HCT116 (cell line): Measurements from ENCODE around the gene SEMA6A. TPM values are rescaled to one million over a fixed set of nuclear protein-coding genes. Genes with fewer than 3 reads are reported as not detected.

Experiments
- ATAC-seq: fragments of 200-7000 bp; cut with Tn5 transposase; 2 replicates; pipeline ENCODE4 v1.9.1; 2020; ENCODE audit warnings: mild to moderate bottlenecking, moderate library complexity
- BruUV-seq: library from RNA; stranded (reverse); fragments of 400-500 nt; replicated peaks from 2 replicates; lab custom pipeline; 2021; lab: Mats Ljungman, UMichigan
- CTCF ChIA-PET: fragments of 300-600 bp; sonication (Branson Sonifier 250); formaldehyde crosslinking; loops from one replicate; lab custom pipeline; 2021; ENCODE audit warnings: antibody characterized with exemption; lab: Charles Lee
- POLR2A ChIA-PET: fragments of 300-600, 350-600 bp; sonication (Branson Sonifier 250); formaldehyde crosslinking; loops from one replicate; lab custom pipeline; 2021; ENCODE audit warnings: antibody characterized with exemption; lab: Charles Lee
- RAD21 ChIA-PET, 2 experiments: fragments of 300-600 bp; sonication (Branson Sonifier 250); formaldehyde crosslinking; loops; one replicate each; lab custom pipeline; 2023; ENCODE audit warnings: low total read pairs in 2 of 2; ENCODE audit not compliant: uncharacterized antibody in 2 of 2, unreplicated experiment in 2 of 2, low non-redundant PET in 1 of 2; lab: Charles Lee
- DNase-seq: peaks from one replicate; pipeline ENCODE4 v3.0.0-alpha.2; 2010; ENCODE audit warnings: low read depth, low spot score
- H2AFZ ChIP-seq: fragments of 200-600 bp; shearing (Covaris generic), sonication (generic); 2 replicates; pipeline ENCODE4 v1.6.1; 2017; ENCODE audit warnings: low read depth, mixed run types, mixed read lengths, antibody characterized with exemption, low read length; ENCODE audit not compliant: poor library complexity, severe bottlenecking
- H3K27ac ChIP-seq: 2 replicates; pipeline ENCODE4 v1.5.1; 2012; ENCODE audit warnings: low read depth, low read length
- H3K27me3 ChIP-seq: fragments of 200-600 bp; sonication (generic); 2 replicates; pipeline ENCODE4 v1.6.1; 2016; ENCODE audit warnings: mixed run types, low read length, mixed read lengths; ENCODE audit not compliant: insufficient read depth
- H3K36me3 ChIP-seq, 2 experiments: fragments of 200-500 bp in 1 of 2; fragments of 200-600 bp in 1 of 2; sonication (Bioruptor generic) in 1 of 2; sonication (generic) in 1 of 2; 2 replicates each; pipeline versions ENCODE4 v1.5.1 to v1.6.1; 2014 to 2016; ENCODE audit warnings: low read length in 2 of 2, inconsistent platforms in 1 of 2, mixed read lengths in 1 of 2, mixed run types in 1 of 2; ENCODE audit not compliant: insufficient read depth in 2 of 2, control insufficient read depth in 1 of 2
- H3K4me1 ChIP-seq, 2 experiments: fragments of 200-600 bp in 1 of 2; sonication (generic) in 1 of 2; 2 replicates each; pipeline versions ENCODE4 v1.5.1 to v1.6.1; 2012 to 2017; ENCODE audit warnings: low read length in 2 of 2, inconsistent platforms in 1 of 2, mild to moderate bottlenecking in 1 of 2, mixed read lengths in 1 of 2, mixed run types in 1 of 2, moderate library complexity in 1 of 2; ENCODE audit not compliant: insufficient read depth in 2 of 2, control insufficient read depth in 1 of 2
- H3K4me2 ChIP-seq: fragments of 200-600 bp; sonication (generic); 2 replicates; pipeline ENCODE4 v1.6.1; 2017; ENCODE audit warnings: mixed run types, low read length, mixed read lengths
- H3K4me3 ChIP-seq, 2 experiments: fragments of 200-600 bp in 1 of 2; sonication (generic) in 1 of 2; replicated peaks in 1 of 2; 2 replicates each; pipeline ENCODE4 v1.5.1; 2011 to 2016; ENCODE audit warnings: low read length in 2 of 2, control low read depth in 1 of 2, low read depth in 1 of 2, mild to moderate bottlenecking in 1 of 2, mixed read lengths in 1 of 2, mixed run types in 1 of 2
- H3K79me2 ChIP-seq: fragments of 200-600 bp; sonication (generic); 2 replicates; pipeline ENCODE4 v1.6.1; 2017; ENCODE audit warnings: mild to moderate bottlenecking, mixed run types, low read length, moderate library complexity, mixed read lengths; ENCODE audit not compliant: insufficient read depth
- H3K9ac ChIP-seq: fragments of 200-600 bp; sonication (generic); 2 replicates; pipeline ENCODE4 v1.6.1; 2016; ENCODE audit warnings: low read length, mixed read lengths
- H3K9me2 ChIP-seq: fragments of 200-600 bp; sonication (generic), shearing (Covaris generic); 2 replicates; pipeline ENCODE4 v1.6.1; 2017; ENCODE audit warnings: mixed run types, mild to moderate bottlenecking, moderate library complexity; ENCODE audit not compliant: insufficient read depth
- H3K9me3 ChIP-seq, 2 experiments: fragments of 200-500 bp in 1 of 2; fragments of 200-600 bp in 1 of 2; sonication (Bioruptor generic) in 1 of 2; sonication (generic) in 1 of 2; 2 replicates each; pipeline ENCODE4 v1.6.1; 2014 to 2017; ENCODE audit warnings: low read length in 2 of 2, mixed read lengths in 2 of 2, inconsistent platforms in 1 of 2, low read depth in 1 of 2, mild to moderate bottlenecking in 1 of 2, mixed run types in 1 of 2, moderate library complexity in 1 of 2; ENCODE audit not compliant: control insufficient read depth in 1 of 2, insufficient read depth in 1 of 2
- H4K20me1 ChIP-seq: fragments of 200-600 bp; sonication (generic), shearing (Covaris generic); 2 replicates; pipeline ENCODE4 v1.6.1; 2017; ENCODE audit warnings: mixed run types, mild to moderate bottlenecking, moderate library complexity; ENCODE audit not compliant: insufficient read depth
- EGR1 ChIP-seq: IDR thresholded peaks from 2 replicates; pipeline ENCODE4 v1.6.1; 2012; ENCODE audit warnings: low read depth
- ELF1 ChIP-seq: IDR thresholded peaks from 2 replicates; pipeline ENCODE4 v1.6.1; 2012; ENCODE audit warnings: low read depth, borderline replicate concordance
- EZH2 ChIP-seq: fragments of 200-600 bp; sonication (generic); IDR thresholded peaks from 2 replicates; pipeline ENCODE4 v1.6.1; 2017; ENCODE audit warnings: antibody characterized with exemption, mixed run types
- EZH2phosphoT487 ChIP-seq: fragments of 200-600 bp; IDR thresholded peaks from 2 replicates; pipeline ENCODE4 v1.6.1; 2018; ENCODE audit warnings: antibody characterized with exemption, borderline replicate concordance
- FOSL1 ChIP-seq: IDR thresholded peaks from 2 replicates; pipeline ENCODE4 v1.6.1; 2012; ENCODE audit warnings: low read depth
- POLR2A ChIP-seq: IDR thresholded peaks from 2 replicates; pipeline ENCODE4 v1.7.0; 2011; ENCODE audit warnings: borderline replicate concordance; ENCODE audit not compliant: insufficient read depth, insufficient read length; ENCODE audit errors: extremely low read depth
- SIN3A ChIP-seq: IDR thresholded peaks from 2 replicates; pipeline ENCODE4 v1.6.1; 2012; ENCODE audit warnings: low read depth
- SP1 ChIP-seq: IDR thresholded peaks from 2 replicates; pipeline ENCODE4 v1.6.1; 2012; ENCODE audit warnings: low read depth
- SRF ChIP-seq: IDR thresholded peaks from 2 replicates; pipeline ENCODE4 v1.6.1; 2012; ENCODE audit warnings: low read depth
- TCF7L2 ChIP-seq: IDR thresholded peaks from 2 replicates; pipeline ENCODE4 v1.7.0; 2011; ENCODE audit warnings: borderline replicate concordance, inconsistent platforms; ENCODE audit not compliant: insufficient read depth, insufficient read length; ENCODE audit errors: extremely low read depth
- ZNF274 ChIP-seq: fragments of 200-500 bp; sonication (Bioruptor generic); IDR thresholded peaks from 2 replicates; pipeline ENCODE4 v1.6.1; 2014; ENCODE audit warnings: mild to moderate bottlenecking, low read depth, low read length, inconsistent platforms
- intact Hi-C: fragments of 100-400 bp; cut with micrococcal nuclease; formaldehyde crosslinking; loops from 2 replicates; pipeline ENCODE4 v1.10.0; 2022
- total RNA-seq: library from RNA; stranded (reverse); gene quantifications from one replicate; pipeline ENCODE4 v1.2.1, GENCODE V29; 2021; ENCODE audit not compliant: unreplicated experiment
- TF ChIP-seq, protein P1 (sequence below): IDR thresholded peaks from 2 replicates; pipeline ENCODE4 v1.6.1; 2012
- TF ChIP-seq, protein P2 (sequence below): IDR thresholded peaks from 2 replicates; pipeline ENCODE4 v1.6.1; 2011; ENCODE audit warnings: mild to moderate bottlenecking, low read length, moderate library complexity; ENCODE audit not compliant: insufficient replicate concordance; ENCODE audit errors: extremely low read depth
- TF ChIP-seq, protein P3 (sequence below): IDR thresholded peaks from 2 replicates; pipeline ENCODE4 v1.6.1; 2012; ENCODE audit warnings: low read depth

Gene SEMA6A
- total RNA-seq, 1 experiment from 2014 or later, result 6.7 TPM

DNA sequence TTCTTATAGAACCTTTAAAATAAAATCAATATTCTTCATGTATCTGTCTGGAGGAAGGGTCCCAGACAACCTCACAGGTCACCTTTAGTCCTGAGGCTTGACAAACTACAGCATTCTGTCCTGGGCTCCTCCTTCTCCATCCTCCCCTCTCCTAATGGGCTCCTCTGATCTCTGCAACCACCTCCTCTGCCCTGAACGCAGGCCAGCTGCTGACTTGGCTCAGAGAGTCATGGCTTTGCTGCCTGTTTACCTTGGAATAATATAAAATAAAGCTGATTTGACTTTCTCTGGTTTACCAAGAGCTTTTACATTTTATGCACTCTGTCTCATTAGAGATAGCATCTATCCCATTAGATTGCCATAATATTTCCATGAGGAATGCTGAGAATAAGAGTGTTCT lies 159.4 kb downstream of the SEMA6A start:
- Histone ChIP-seq H3K4me2 (no peak overlapping the region), H3K36me3 (no peaks in the 10 kb centered on the region; a peak in 1 of 4 replicates), H3K9me3 (no peaks in the 10 kb centered on the region), H4K20me1 (no peaks in the 10 kb centered on the region), H2AFZ (no peak overlapping the region), H3K4me3 (no peak overlapping the region), H3K9ac (no peak overlapping the region), H3K9me2 (no peaks in the 10 kb centered on the region), H3K27me3 (no peaks in the 10 kb centered on the region), H3K27ac (no peak overlapping the region), H3K79me2 (no peaks in the 10 kb centered on the region), H3K4me1 (no peaks in the 10 kb centered on the region)
- ChIA-PET POLR2A (no interaction called here), RAD21 (no interaction called here), CTCF (no interaction called here)
- BruUV-seq, result no TSS peak
- ATAC-seq (no peak), DNase-seq (no peak)
- TF ChIP-seq SRF, result no peak
- intact Hi-C loops, result no loop called here

DNA sequence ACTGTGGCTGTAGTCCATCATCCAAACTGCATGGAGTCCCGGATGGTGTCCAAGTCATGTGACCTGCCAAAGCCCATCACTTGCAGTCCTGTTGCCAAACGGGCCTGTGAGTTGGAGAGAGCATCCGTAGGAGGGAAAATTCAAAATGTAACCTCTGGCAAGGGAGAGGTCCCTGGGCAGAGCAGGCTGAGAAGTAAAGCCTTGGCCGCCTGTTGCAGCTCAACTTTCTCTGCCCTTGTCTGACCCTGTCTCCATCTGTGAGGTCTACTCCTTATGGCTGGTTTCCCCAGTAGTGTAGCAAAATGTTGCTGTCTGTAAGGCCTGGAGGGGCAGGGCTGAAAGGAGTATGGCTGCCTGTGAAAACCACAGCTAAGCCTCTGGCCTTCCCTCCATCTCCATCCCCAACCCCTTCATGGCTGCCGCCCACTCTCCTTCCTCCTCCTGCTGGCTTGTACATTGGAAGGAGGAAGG lies 163.5 kb downstream of the SEMA6A start:
- ChIA-PET CTCF (no interaction called here), POLR2A (no interaction called here)
- H3K9me3 ChIP-seq, result no peaks in the 10 kb centered on the region

More for the DNA sequence above, 163.5 kb downstream of the SEMA6A start:
- H3K9ac ChIP-seq, result no peak overlapping the region
- H3K4me2 ChIP-seq, result no peak overlapping the region
- H3K36me3 ChIP-seq, result no peaks in the 10 kb centered on the region; a peak in 1 of 4 replicates
- H4K20me1 ChIP-seq, result no peaks in the 10 kb centered on the region
- TF ChIP-seq EZH2phosphoT487, result no peak
- TF ChIP-seq SP1, result no peak
- no peak for TF ChIP-seq TCF7L2
- TF ChIP-seq FOSL1, result no peak
- no peak for TF ChIP-seq POLR2A
- TF ChIP-seq EZH2, result no peak
- TF ChIP-seq, protein P1, sequence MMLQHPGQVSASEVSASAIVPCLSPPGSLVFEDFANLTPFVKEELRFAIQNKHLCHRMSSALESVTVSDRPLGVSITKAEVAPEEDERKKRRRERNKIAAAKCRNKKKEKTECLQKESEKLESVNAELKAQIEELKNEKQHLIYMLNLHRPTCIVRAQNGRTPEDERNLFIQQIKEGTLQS, result no peak
- TF ChIP-seq, protein P2, sequence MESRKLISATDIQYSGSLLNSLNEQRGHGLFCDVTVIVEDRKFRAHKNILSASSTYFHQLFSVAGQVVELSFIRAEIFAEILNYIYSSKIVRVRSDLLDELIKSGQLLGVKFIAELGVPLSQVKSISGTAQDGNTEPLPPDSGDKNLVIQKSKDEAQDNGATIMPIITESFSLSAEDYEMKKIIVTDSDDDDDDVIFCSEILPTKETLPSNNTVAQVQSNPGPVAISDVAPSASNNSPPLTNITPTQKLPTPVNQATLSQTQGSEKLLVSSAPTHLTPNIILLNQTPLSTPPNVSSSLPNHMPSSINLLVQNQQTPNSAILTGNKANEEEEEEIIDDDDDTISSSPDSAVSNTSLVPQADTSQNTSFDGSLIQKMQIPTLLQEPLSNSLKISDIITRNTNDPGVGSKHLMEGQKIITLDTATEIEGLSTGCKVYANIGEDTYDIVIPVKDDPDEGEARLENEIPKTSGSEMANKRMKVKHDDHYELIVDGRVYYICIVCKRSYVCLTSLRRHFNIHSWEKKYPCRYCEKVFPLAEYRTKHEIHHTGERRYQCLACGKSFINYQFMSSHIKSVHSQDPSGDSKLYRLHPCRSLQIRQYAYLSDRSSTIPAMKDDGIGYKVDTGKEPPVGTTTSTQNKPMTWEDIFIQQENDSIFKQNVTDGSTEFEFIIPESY, result no peak
- no peak for TF ChIP-seq ELF1
- TF ChIP-seq SRF, result no peak
- no peak for TF ChIP-seq ZNF274
- no peak for TF ChIP-seq SIN3A
- no peak for TF ChIP-seq EGR1
- TF ChIP-seq, protein P3, sequence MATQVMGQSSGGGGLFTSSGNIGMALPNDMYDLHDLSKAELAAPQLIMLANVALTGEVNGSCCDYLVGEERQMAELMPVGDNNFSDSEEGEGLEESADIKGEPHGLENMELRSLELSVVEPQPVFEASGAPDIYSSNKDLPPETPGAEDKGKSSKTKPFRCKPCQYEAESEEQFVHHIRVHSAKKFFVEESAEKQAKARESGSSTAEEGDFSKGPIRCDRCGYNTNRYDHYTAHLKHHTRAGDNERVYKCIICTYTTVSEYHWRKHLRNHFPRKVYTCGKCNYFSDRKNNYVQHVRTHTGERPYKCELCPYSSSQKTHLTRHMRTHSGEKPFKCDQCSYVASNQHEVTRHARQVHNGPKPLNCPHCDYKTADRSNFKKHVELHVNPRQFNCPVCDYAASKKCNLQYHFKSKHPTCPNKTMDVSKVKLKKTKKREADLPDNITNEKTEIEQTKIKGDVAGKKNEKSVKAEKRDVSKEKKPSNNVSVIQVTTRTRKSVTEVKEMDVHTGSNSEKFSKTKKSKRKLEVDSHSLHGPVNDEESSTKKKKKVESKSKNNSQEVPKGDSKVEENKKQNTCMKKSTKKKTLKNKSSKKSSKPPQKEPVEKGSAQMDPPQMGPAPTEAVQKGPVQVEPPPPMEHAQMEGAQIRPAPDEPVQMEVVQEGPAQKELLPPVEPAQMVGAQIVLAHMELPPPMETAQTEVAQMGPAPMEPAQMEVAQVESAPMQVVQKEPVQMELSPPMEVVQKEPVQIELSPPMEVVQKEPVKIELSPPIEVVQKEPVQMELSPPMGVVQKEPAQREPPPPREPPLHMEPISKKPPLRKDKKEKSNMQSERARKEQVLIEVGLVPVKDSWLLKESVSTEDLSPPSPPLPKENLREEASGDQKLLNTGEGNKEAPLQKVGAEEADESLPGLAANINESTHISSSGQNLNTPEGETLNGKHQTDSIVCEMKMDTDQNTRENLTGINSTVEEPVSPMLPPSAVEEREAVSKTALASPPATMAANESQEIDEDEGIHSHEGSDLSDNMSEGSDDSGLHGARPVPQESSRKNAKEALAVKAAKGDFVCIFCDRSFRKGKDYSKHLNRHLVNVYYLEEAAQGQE, result no peak
- intact Hi-C loops, result no loop called here
- no peaks in the 10 kb centered on the region for H3K79me2 ChIP-seq
- no peaks in the 10 kb centered on the region for H3K27me3 ChIP-seq
- no peak for DNase-seq
- no peaks in the 10 kb centered on the region for H3K9me2 ChIP-seq
- RAD21 ChIA-PET, result no interaction called here
- no TSS peak for BruUV-seq
- no peak overlapping the region for H2AFZ ChIP-seq
- H3K4me1 ChIP-seq, result no peaks in the 10 kb centered on the region
- no peak overlapping the region for H3K27ac ChIP-seq
- no peak for ATAC-seq
- H3K4me3 ChIP-seq, result no peak overlapping the region
